Loucy (cell line): ENCODE measurements around the gene ZBTB18.

Source experiments
- CTCF ChIP-seq: fragments of 200-600 bp; sonication (generic); conservative IDR thresholded peaks from 2 replicates; pipeline ENCODE4 v1.5.1; 2014; ENCODE audit warnings: mild to moderate bottlenecking, antibody characterized with exemption, low read length
- EZH2phosphoT487 ChIP-seq: fragments of 200-600 bp; IDR thresholded peaks from 2 replicates; pipeline ENCODE4 v1.6.1; 2018; ENCODE audit warnings: antibody characterized with exemption, mild to moderate bottlenecking, moderate library complexity, borderline replicate concordance

DNA sequence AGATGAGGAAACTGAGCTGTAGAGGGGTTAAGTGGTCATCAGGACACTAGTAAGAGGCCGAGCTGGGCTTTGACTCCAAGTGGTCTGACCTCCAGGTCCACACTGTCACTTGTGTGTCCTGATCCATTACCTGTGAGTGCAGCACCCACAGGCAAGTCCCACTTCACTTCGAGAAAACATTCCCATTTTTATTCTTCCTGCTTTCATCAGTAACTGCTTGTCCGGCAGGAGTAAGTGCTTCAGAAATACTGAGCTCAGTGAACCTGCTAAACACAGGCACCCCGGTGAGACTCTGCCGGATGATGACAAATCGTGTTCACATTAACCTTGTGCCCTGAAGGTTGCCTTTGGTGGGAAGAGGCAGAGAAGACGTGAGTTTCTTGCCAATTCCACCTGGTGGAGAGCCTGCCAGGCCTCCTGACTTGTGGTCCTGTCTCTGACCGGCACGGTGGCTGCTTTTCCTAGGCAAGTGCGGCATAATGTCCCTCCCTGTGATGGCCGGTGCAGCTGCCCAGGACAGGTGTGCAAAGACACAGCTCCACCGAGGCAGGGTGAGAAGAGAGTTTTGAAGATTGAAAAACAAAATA lies 29.4 kb downstream of the ZBTB18 start:
- no peak for TF ChIP-seq CTCF
- TF ChIP-seq EZH2phosphoT487, result no peak
